Activated T-helper 17 cell treated with anti-CD3 and anti-CD28 coated beads, Interleukin-2, amount 50 U/mL, for 72 hours (primary cell): ENCODE measurements around the gene KRTAP3-2. TPM values are rescaled to one million over a fixed set of nuclear protein-coding genes. Genes with fewer than 3 reads are reported as not detected.

ENCODE experiments used
- total RNA-seq, 2 donors: library from RNA; stranded (reverse); gene quantifications; one replicate each; pipeline ENCODE4 v1.2.3, GENCODE V29; 2022

The KRTAP3-2 gene
- total RNA-seq, 2 donors from 2014 or later, result not detected

Other genes starting within 250 kb of the KRTAP3-2 start
- not detected for gene KRT25, start 244.6 kb downstream of the KRTAP3-2 start, total RNA-seq
- not detected for gene KRT26, start 227.7 kb downstream of the KRTAP3-2 start, total RNA-seq
- not detected for gene KRT27, start 217.4 kb downstream of the KRTAP3-2 start, total RNA-seq
- not detected for gene KRT28, start 199.9 kb downstream of the KRTAP3-2 start, total RNA-seq
- 10 to 100 TPM; 29.0 to 45.9 TPM for gene KRT10, start 177.3 kb downstream of the KRTAP3-2 start, total RNA-seq
- not detected for gene KRT12, start 132.7 kb downstream of the KRTAP3-2 start, total RNA-seq
- gene KRT20, start 114.7 kb downstream of the KRTAP3-2 start, total RNA-seq, result not detected
- under 1 TPM in 1 of 2 donors, not detected in 1; 0.50 TPM for gene KRT23, start 62.3 kb downstream of the KRTAP3-2 start, total RNA-seq
- gene KRT39, start 33.0 kb downstream of the KRTAP3-2 start, total RNA-seq, result not detected
- not detected for gene KRT40, start 15.6 kb downstream of the KRTAP3-2 start, total RNA-seq
- gene KRTAP3-3, start 5.7 kb downstream of the KRTAP3-2 start, total RNA-seq, result not detected
- gene KRTAP3-1, start 9.2 kb upstream of the KRTAP3-2 start, total RNA-seq, result not detected
- not detected for gene KRTAP1-5, start 27.3 kb upstream of the KRTAP3-2 start, total RNA-seq
- not detected for gene KRTAP1-4, start 30.3 kb upstream of the KRTAP3-2 start, total RNA-seq
- gene KRTAP1-3, start 35.0 kb upstream of the KRTAP3-2 start, total RNA-seq, result not detected
- gene KRTAP1-1, start 41.5 kb upstream of the KRTAP3-2 start, total RNA-seq, result not detected
- not detected for gene KRTAP2-1, start 47.4 kb upstream of the KRTAP3-2 start, total RNA-seq
- not detected for gene KRTAP2-2, start 55.3 kb upstream of the KRTAP3-2 start, total RNA-seq
- not detected for gene KRTAP2-3, start 60.2 kb upstream of the KRTAP3-2 start, total RNA-seq
- gene KRTAP2-4, start 66.0 kb upstream of the KRTAP3-2 start, total RNA-seq, result not detected
- not detected for gene KRTAP4-7, start 84.2 kb upstream of the KRTAP3-2 start, total RNA-seq
- not detected for gene KRTAP4-8, start 98.2 kb upstream of the KRTAP3-2 start, total RNA-seq
- not detected for gene KRTAP4-16, start 102.3 kb upstream of the KRTAP3-2 start, total RNA-seq
- not detected for gene KRTAP4-9, start 105.5 kb upstream of the KRTAP3-2 start, total RNA-seq
- not detected for gene KRTAP4-11, start 118.5 kb upstream of the KRTAP3-2 start, total RNA-seq
- gene KRTAP4-12, start 124.3 kb upstream of the KRTAP3-2 start, total RNA-seq, result not detected
- not detected for gene KRTAP4-6, start 140.6 kb upstream of the KRTAP3-2 start, total RNA-seq
- not detected for gene KRTAP4-5, start 149.9 kb upstream of the KRTAP3-2 start, total RNA-seq
- not detected for gene KRTAP4-4, start 160.8 kb upstream of the KRTAP3-2 start, total RNA-seq
- gene KRTAP4-3, start 168.3 kb upstream of the KRTAP3-2 start, total RNA-seq, result not detected
- not detected for gene KRTAP4-2, start 178.3 kb upstream of the KRTAP3-2 start, total RNA-seq
- not detected for gene KRTAP4-1, start 185.0 kb upstream of the KRTAP3-2 start, total RNA-seq
- gene KRTAP9-1, start 190.0 kb upstream of the KRTAP3-2 start, total RNA-seq, result not detected
- not detected for gene KRTAP9-2, start 226.7 kb upstream of the KRTAP3-2 start, total RNA-seq
- gene KRTAP9-3, start 232.5 kb upstream of the KRTAP3-2 start, total RNA-seq, result not detected
- not detected for gene KRTAP9-8, start 238.1 kb upstream of the KRTAP3-2 start, total RNA-seq
- not detected for gene KRTAP9-4, start 249.8 kb upstream of the KRTAP3-2 start, total RNA-seq